ENCODE results near the gene HSD17B12.

DNA sequence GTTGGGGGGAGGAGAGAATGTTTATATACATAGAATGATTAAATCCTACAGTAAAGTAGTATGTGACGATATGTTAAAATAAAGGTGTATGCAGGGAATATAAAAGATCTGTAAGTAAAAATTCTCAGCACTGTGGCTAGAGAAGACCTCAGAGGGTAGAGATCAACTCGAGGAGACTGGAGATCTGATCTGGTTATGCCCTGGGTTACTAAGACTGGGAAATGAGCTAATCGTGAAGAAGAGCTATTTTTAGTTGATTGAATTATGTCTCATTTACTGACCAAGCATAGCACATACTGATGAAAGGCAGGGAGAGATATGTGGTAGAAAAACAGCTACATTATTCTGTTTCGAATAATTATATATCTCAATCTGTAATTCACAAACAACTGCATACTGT is 157.3 kb downstream of the HSD17B12 start:
- TF ChIP-seq, protein P1, sequence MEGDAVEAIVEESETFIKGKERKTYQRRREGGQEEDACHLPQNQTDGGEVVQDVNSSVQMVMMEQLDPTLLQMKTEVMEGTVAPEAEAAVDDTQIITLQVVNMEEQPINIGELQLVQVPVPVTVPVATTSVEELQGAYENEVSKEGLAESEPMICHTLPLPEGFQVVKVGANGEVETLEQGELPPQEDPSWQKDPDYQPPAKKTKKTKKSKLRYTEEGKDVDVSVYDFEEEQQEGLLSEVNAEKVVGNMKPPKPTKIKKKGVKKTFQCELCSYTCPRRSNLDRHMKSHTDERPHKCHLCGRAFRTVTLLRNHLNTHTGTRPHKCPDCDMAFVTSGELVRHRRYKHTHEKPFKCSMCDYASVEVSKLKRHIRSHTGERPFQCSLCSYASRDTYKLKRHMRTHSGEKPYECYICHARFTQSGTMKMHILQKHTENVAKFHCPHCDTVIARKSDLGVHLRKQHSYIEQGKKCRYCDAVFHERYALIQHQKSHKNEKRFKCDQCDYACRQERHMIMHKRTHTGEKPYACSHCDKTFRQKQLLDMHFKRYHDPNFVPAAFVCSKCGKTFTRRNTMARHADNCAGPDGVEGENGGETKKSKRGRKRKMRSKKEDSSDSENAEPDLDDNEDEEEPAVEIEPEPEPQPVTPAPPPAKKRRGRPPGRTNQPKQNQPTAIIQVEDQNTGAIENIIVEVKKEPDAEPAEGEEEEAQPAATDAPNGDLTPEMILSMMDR (IDR thresholded peaks at IDR 0.05; ENCODE audit: low read length) = no peak
- TF ChIP-seq EZH2 (IDR thresholded peaks at IDR 0.05; ENCODE audit: borderline replicate concordance, low read length) = no peak

Data from OCI-LY1 (cell line).